Natural killer cell (primary cell): ENCODE results near the gene NFYC. TPM values are rescaled to one million over a fixed set of nuclear protein-coding genes. Genes with fewer than 3 reads are reported as not detected.

Experiments used
- ATAC-seq, 3 donors: fragments of 150-1000 bp in 2 of 3; fragments of 200-7000 bp in 1 of 3; cut with Tn5 transposase; 1 replicate in 1 of 3; 2 replicates in 2 of 3; pipeline ENCODE4 v1.10.0; 2021; ENCODE audit warnings: mild to moderate bottlenecking in 2 of 3, moderate library complexity in 2 of 3
- DNase-seq, 2 donors: peaks; one replicate each; pipeline versions ENCODE4 v3.0.0 to v3.0.0-alpha.2; 2013 to 2021; ENCODE audit warnings: mixed read lengths in 1 of 2
- H3K27ac ChIP-seq: one replicate; pipeline ENCODE4 v1.5.1; 2013; ENCODE audit warnings: mild to moderate bottlenecking, low read length
- H3K27me3 ChIP-seq: one replicate; pipeline ENCODE4 v1.6.1; 2013; ENCODE audit warnings: low read length; ENCODE audit not compliant: control insufficient read depth, insufficient read depth
- H3K36me3 ChIP-seq: one replicate; pipeline ENCODE4 v1.6.1; 2013; ENCODE audit warnings: low read length; ENCODE audit not compliant: control insufficient read depth, insufficient read depth
- H3K4me1 ChIP-seq: one replicate; pipeline ENCODE4 v1.6.1; 2013; ENCODE audit warnings: low read length; ENCODE audit not compliant: control insufficient read depth, insufficient read depth
- H3K4me3 ChIP-seq: one replicate; pipeline ENCODE4 v1.5.1; 2013; ENCODE audit warnings: low read length
- H3K9me3 ChIP-seq: one replicate; pipeline ENCODE4 v1.6.1; 2013; ENCODE audit warnings: low read length; ENCODE audit not compliant: control insufficient read depth, insufficient read depth
- H3K27ac Mint-ChIP-seq, 2 donors: one replicate each; pipeline ENCODE4 v1.8.0; 2022; ENCODE audit warnings: mild to moderate bottlenecking in 2 of 2, mixed read lengths in 2 of 2, moderate library complexity in 1 of 2
- H3K27me3 Mint-ChIP-seq, 2 donors: one replicate each; pipeline ENCODE4 v1.8.0; 2022; ENCODE audit warnings: low read depth in 2 of 2, mixed read lengths in 2 of 2
- H3K36me3 Mint-ChIP-seq: one replicate; pipeline ENCODE4 v1.8.0; 2022; ENCODE audit warnings: mixed read lengths
- H3K4me1 Mint-ChIP-seq, 2 donors: one replicate each; pipeline ENCODE4 v1.8.0; 2022; ENCODE audit warnings: mixed read lengths in 2 of 2
- H3K4me3 Mint-ChIP-seq: one replicate; pipeline ENCODE4 v1.8.0; 2022; ENCODE audit warnings: mild to moderate bottlenecking, moderate library complexity, mixed read lengths
- H3K9me3 Mint-ChIP-seq, 2 donors: one replicate each; pipeline ENCODE4 v1.8.0; 2022; ENCODE audit warnings: mixed read lengths in 2 of 2
- WGBS: methylation state at CpG from one replicate; pipeline ENCODE4 v1.1.7; 2013; ENCODE audit warnings: missing lambda C conversion rate; ENCODE audit not compliant: insufficient coverage; 5-methylcytosine and 5-hydroxymethylcytosine counted together
- intact Hi-C: fragments of 100-400 bp; cut with micrococcal nuclease; formaldehyde crosslinking; loops from one replicate; pipeline ENCODE4 v1.14.2; 2022
- total RNA-seq, 4 donors: library from RNA; stranded (reverse); fragments of 120-200 nt in 1 of 4; gene quantifications; one replicate each; pipeline versions ENCODE4 v1.2.3 to v1.2.4, GENCODE V29; 2013 to 2022
- TF ChIP-seq, protein P1 (sequence below): fragments of 200-600 bp; IDR thresholded peaks from one replicate; pipeline ENCODE4 v1.8.0; 2022; ENCODE audit warnings: antibody characterized with exemption

Gene NFYC
- total RNA-seq, 3 donors from 2014 or later (not counting 1 experiment from before 2014, with no cell fraction given), result 38.7 to 60.4 (median 48.5) TPM

DNA sequence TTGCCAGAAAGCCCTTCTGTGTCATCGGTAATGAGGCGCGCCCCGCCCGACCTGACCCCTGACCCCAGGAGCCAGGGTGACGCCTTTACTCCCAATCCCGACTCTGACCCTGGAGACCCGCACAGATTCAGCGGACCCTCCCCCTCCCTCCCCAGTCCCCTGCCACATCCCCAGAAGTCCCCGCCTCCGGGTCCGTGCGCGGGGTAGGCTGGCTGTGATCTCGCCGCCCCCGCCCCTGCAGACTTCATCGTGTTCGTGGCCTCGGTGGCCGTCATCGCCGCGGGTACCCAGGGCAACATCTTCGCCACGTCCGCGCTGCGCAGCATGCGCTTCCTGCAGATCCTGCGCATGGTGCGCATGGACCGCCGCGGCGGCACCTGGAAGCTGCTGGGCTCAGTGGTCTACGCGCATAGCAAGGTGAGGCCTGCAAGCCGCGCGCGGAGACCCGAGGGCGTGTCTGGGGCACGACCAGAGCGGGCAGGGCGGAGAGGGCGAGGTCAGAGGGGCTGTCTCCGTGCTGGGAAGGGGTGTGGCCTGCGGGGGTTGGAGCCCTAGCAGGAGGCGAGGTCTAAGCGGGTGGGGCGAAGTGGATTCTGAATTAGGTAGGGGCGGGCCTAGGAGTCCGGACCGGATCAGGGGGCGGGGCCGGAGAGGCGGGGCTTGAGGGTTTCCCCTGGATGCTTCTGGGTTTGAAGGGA is 126.9 kb downstream of the NFYC start:
- peaks cover 0 to 13% of the 10 kb centered on the region in 2 donors for H3K4me1 Mint-ChIP-seq
- H3K27ac ChIP-seq, result no peak overlapping the region
- intact Hi-C loops, result no loop called here

DNA sequence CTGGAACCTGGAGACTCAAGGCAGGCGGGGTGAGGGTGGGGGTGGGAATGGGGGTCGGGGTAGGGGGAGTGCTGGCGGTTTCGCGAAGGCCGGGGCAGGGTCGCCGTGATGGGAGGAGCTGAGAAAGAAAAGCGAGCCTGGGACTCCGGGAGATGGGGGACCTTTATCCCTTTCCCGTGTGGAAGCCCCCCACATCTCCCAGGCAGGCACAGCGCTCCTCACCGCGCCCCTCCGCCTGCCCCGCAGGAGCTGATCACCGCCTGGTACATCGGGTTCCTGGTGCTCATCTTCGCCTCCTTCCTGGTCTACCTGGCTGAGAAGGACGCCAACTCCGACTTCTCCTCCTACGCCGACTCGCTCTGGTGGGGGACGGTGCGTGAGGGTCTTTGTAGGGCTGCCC is 127.6 kb downstream of the NFYC start:
- Histone ChIP-seq H3K9me3 (no peaks in the 10 kb centered on the region), H3K27ac (no peak overlapping the region), H3K27me3 (no peaks in the 10 kb centered on the region), H3K4me3 (no peak overlapping the region), H3K4me1 (peaks cover 21% of the 10 kb centered on the region), H3K36me3 (no peaks in the 10 kb centered on the region)
- Mint-ChIP-seq H3K9me3 (no peaks in the 10 kb centered on the region), H3K4me1 (peaks cover 0 to 13% of the 10 kb centered on the region in 2 donors), H3K36me3 (no peaks in the 10 kb centered on the region), H3K27ac (peak overlapping the region in 1 of 2 donors; percentile 82), H3K27me3 (no peaks in the 10 kb centered on the region), H3K4me3 (peak overlapping the region; percentile 80)
- ATAC-seq (no peak), DNase-seq (no peak)
- TF ChIP-seq, protein P1, sequence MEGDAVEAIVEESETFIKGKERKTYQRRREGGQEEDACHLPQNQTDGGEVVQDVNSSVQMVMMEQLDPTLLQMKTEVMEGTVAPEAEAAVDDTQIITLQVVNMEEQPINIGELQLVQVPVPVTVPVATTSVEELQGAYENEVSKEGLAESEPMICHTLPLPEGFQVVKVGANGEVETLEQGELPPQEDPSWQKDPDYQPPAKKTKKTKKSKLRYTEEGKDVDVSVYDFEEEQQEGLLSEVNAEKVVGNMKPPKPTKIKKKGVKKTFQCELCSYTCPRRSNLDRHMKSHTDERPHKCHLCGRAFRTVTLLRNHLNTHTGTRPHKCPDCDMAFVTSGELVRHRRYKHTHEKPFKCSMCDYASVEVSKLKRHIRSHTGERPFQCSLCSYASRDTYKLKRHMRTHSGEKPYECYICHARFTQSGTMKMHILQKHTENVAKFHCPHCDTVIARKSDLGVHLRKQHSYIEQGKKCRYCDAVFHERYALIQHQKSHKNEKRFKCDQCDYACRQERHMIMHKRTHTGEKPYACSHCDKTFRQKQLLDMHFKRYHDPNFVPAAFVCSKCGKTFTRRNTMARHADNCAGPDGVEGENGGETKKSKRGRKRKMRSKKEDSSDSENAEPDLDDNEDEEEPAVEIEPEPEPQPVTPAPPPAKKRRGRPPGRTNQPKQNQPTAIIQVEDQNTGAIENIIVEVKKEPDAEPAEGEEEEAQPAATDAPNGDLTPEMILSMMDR, result no peak
- WGBS, result 56% methylated on average over 26 of the region's 26 CpGs
- intact Hi-C loops, result no loop called here

More for the DNA sequence above, 126.9 kb downstream of the NFYC start:
- Mint-ChIP-seq H3K4me3 (peak overlapping the region; percentile 80), H3K9me3 (no peaks in the 10 kb centered on the region), H3K27me3 (no peaks in the 10 kb centered on the region), H3K27ac (peak overlapping the region in 1 of 2 donors; percentile 82), H3K36me3 (no peaks in the 10 kb centered on the region)
- TF ChIP-seq, protein P1, result no peak
- H3K4me1 ChIP-seq, result peaks cover 21% of the 10 kb centered on the region
- no peaks in the 10 kb centered on the region for H3K9me3 ChIP-seq
- peak; percentile 62 to 93 for DNase-seq
- no peaks in the 10 kb centered on the region for H3K36me3 ChIP-seq
- peak overlapping the region; percentile 62 for H3K4me3 ChIP-seq
- H3K27me3 ChIP-seq, result no peaks in the 10 kb centered on the region
- WGBS, result under 1% methylated on average over 59 of the region's 59 CpGs
- peak; percentile 92 to 96 (median 95) for ATAC-seq

DNA sequence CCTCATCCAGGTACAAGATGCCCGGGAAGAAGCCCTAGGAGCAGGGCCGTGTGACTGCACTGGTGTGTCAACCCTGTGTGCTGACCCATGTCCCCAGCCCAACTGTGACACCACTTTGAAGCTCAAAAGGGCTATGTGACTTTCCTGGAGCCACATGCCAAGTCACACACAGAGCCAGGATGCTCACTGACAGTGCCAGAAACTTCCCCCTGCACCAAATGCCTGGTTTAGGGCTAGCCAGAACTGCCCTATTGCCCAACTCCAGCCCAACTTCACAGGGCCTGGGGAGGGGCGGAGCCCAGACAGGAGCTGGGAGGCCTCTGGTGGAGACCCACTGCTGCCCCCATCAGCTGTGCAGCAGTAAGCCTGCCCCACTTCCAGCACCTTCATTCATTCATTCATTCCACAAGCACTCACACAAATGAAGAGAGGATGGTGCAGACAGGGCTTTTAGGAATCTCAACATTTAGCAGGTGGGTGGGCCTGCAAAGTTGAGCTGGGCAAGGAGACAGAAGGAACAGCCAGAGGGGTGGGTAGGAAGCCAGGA is 128.8 kb downstream of the NFYC start:
- intact Hi-C loops, result no loop called here
- no peaks in the 10 kb centered on the region for H3K9me3 Mint-ChIP-seq
- no peaks in the 10 kb centered on the region for H3K36me3 ChIP-seq
- H3K4me1 ChIP-seq, result peaks cover 25% of the 10 kb centered on the region
- no peaks in the 10 kb centered on the region for H3K36me3 Mint-ChIP-seq
- DNase-seq (peak in 1 of 2 donors; percentile 28), ATAC-seq (no peak)
- no peak overlapping the region for H3K4me3 Mint-ChIP-seq
- no peaks in the 10 kb centered on the region for H3K27me3 ChIP-seq
- no peaks in the 10 kb centered on the region for H3K9me3 ChIP-seq
- no peak overlapping the region for H3K27ac ChIP-seq
- 93% methylated on average over 3 of the region's 3 CpGs for WGBS
- TF ChIP-seq, protein P1, result no peak
- H3K27me3 Mint-ChIP-seq, result no peaks in the 10 kb centered on the region
- H3K4me1 Mint-ChIP-seq, result peaks cover 0 to 19% of the 10 kb centered on the region in 2 donors
- no peak overlapping the region for H3K4me3 ChIP-seq
- peak overlapping the region in 1 of 2 donors; percentile 1 for H3K27ac Mint-ChIP-seq

Other genes with a start within 250 kb of the NFYC start
- 1 to 10 TPM; 2.2 to 2.4 (median 2.3) TPM for gene ZFP69B, start 241.2 kb upstream of the NFYC start, total RNA-seq
- 1 to 10 TPM; 4.6 to 5.4 (median 4.6) TPM for gene ZFP69, start 214.4 kb upstream of the NFYC start, total RNA-seq
- gene EXO5, start 182.9 kb upstream of the NFYC start, total RNA-seq, result 10 to 100 TPM in 2 of 3 donors, 1 to 10 TPM in 1; 9.6 to 17.0 (median 10.1) TPM
- gene ZNF684, start 160.1 kb upstream of the NFYC start, total RNA-seq, result 1 to 10 TPM; 5.5 to 9.7 (median 5.7) TPM
- 1 to 10 TPM in 2 of 3 donors, under 1 TPM in 1; 0.56 to 2.1 (median 1.1) TPM for gene RIMS3, start 26.0 kb upstream of the NFYC start, total RNA-seq
- gene KCNQ4, start 92.1 kb downstream of the NFYC start, total RNA-seq, result under 1 TPM; 0.14 to 0.45 (median 0.35) TPM
- 1 to 10 TPM; 3.5 to 7.7 (median 4.9) TPM for gene CITED4, start 170.7 kb downstream of the NFYC start, total RNA-seq